AG10803 (cell line): ENCODE results near the gene CDSN.

Experiments
- DNase-seq: peaks from one replicate; pipeline ENCODE4 v3.0.0; 2010; ENCODE audit warnings: low read depth
- H3K4me3 ChIP-seq: 2 replicates; pipeline ENCODE4 v1.5.1; 2011; ENCODE audit warnings: mild to moderate bottlenecking, low read length, control low read depth
- TF ChIP-seq, protein P1 (sequence below): conservative IDR thresholded peaks from 2 replicates; pipeline ENCODE4 v1.5.1; 2011; ENCODE audit warnings: mild to moderate bottlenecking, low read length, control low read depth, inconsistent platforms

Gene CDSN

GRCh38 chr6:31125162-31125561 is 4.9 kb upstream of the CDSN start:
- TF ChIP-seq, protein P1, sequence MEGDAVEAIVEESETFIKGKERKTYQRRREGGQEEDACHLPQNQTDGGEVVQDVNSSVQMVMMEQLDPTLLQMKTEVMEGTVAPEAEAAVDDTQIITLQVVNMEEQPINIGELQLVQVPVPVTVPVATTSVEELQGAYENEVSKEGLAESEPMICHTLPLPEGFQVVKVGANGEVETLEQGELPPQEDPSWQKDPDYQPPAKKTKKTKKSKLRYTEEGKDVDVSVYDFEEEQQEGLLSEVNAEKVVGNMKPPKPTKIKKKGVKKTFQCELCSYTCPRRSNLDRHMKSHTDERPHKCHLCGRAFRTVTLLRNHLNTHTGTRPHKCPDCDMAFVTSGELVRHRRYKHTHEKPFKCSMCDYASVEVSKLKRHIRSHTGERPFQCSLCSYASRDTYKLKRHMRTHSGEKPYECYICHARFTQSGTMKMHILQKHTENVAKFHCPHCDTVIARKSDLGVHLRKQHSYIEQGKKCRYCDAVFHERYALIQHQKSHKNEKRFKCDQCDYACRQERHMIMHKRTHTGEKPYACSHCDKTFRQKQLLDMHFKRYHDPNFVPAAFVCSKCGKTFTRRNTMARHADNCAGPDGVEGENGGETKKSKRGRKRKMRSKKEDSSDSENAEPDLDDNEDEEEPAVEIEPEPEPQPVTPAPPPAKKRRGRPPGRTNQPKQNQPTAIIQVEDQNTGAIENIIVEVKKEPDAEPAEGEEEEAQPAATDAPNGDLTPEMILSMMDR: no peak
- no peak for DNase-seq
- no peak overlapping the region for H3K4me3 ChIP-seq

DNA sequence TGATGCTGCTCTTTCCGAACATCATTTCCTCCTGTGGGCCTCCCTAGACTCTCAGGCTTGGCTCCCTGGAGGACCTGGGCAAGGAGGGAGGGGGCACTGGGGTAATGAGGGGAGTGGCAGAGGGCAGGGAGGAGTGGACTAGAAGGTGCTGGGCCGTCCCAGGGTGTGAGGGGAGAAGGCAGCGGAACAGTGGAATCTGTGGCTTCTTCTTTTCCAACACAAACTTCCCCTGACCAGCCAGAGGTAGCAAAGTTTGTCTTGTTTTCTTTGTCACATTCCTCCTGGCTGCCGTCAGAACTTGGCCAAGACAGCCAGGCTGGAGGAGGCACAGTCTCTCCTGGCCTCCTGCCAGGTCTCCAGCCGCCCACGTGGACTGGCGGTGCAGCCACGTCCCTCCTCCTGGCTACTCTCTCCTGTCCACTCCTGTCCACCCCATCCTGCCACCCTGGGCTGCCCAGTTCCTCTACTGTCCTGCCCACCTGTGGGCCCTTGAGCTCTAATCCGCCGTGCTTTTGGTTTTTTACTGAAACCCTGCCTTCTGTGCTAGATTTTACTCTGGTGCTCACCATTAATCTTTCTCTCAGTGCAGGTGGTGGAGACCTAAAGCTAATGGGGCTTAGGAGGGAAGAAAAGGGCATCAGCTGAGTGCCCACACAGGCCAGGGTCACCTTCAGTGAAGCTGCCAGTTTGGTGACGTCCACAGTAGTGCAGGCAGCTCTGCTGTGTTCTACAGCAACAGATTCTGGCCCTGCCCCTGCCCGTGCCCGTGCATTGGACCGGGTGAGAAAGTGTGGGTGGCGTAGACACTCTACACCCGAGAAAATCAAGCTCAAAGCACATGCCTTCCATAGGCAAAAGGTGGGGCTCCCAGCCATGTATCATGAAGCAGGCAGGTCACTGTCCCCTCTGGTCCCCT is 2.8 kb upstream of the CDSN start:
- DNase-seq: peak; percentile 87
- TF ChIP-seq, protein P1: no peak
- no peak overlapping the region for H3K4me3 ChIP-seq

- no peak for DNase-seq
- no peak overlapping the region for H3K4me3 ChIP-seq
- TF ChIP-seq, protein P1: no peak
Observed at GRCh38 chr6:31121131-31121790, 1.0 kb upstream of the CDSN start.

GRCh38 chr6:31118178-31118577 is 2.1 kb downstream of the CDSN start:
- TF ChIP-seq, protein P1: no peak
- no peak overlapping the region for H3K4me3 ChIP-seq

GRCh38 chr6:31116661-31117385 is 3.4 kb downstream of the CDSN start:
- TF ChIP-seq, protein P1: no peak
- DNase-seq: peak; percentile 61
- peak overlapping the region; percentile 35 for H3K4me3 ChIP-seq

More at GRCh38 chr6:31118178-31118577, 2.1 kb downstream of the CDSN start:
- DNase-seq: no peak

DNA sequence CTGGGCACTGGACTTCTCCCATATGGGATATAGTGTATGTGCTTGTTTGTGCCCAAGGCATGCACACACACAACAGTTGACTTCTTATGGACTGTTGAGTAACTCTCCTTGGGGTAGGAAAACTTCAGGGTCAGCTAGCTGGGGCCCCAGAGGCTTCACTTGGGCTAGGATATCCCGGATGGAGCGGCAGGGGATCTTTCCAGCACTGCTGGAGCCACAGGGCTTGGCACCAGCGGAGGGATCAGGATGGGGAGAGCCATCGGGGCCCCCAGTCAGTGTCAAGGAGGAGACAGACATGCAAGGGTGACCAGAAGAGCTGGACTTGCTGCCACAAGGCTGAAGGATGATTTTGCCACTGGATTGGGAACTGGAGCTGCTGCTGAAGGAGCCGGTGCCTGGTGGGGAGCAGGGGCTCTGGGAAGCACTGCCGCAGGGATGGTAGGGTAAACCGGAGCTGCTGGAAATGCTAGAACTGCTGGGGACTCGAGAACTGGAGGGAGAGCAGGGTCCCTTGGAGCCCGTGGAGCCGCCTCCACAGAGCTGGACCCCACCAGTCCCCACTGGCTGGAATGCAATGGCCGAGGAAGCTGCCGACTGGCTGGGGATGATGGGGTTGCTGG is 4.2 kb downstream of the CDSN start:
- no peak for DNase-seq
- TF ChIP-seq, protein P1: no peak
- no peak overlapping the region for H3K4me3 ChIP-seq
